ENCODE data around the gene SMYD3. TPM values are rescaled to one million over a fixed set of nuclear protein-coding genes. Genes with fewer than 3 reads are reported as not detected.

Gene SMYD3
- total RNA-seq, 3 donors from 2014 or later (not counting 1 experiment from before 2014, with no cell fraction given) = 43.6 to 48.0 (median 46.1) TPM

- TF ChIP-seq CTCF (IDR thresholded peaks at IDR 0.05) = no peak
- Mint-ChIP-seq H3K4me3 (peak overlapping the region; percentile 78), H3K27ac (peak overlapping the region; percentile 91 to 96), H3K9me3 (no peaks in the 10 kb centered on the region), H3K36me3 (no peaks in the 10 kb centered on the region), H3K4me1 (peaks cover 26% of the 10 kb centered on the region in 2 donors), H3K27me3 (ENCODE audit: low read depth in 2 of 2) (no peaks in the 10 kb centered on the region)
- intact Hi-C loops (cut with micrococcal nuclease) = no loop called here
- Histone ChIP-seq H3K4me1 (ENCODE audit: control insufficient read depth, insufficient read depth, low read length) (peaks cover 26% of the 10 kb centered on the region), H3K27me3 (ENCODE audit: control insufficient read depth, insufficient read depth, low read length) (no peaks in the 10 kb centered on the region), H3K36me3 (ENCODE audit: control insufficient read depth, insufficient read depth, low read length) (no peaks in the 10 kb centered on the region), H3K9me3 (ENCODE audit: control insufficient read depth, insufficient read depth, low read length) (peaks cover 14% of the 10 kb centered on the region), H3K4me3 (ENCODE audit: low read length) (no peak overlapping the region), H3K27ac (ENCODE audit: low read length) (peak overlapping the region; percentile 85)
- DNase-seq (no peak), ATAC-seq (peak; percentile 77 to 92 (median 87))
- WGBS (ENCODE audit: insufficient coverage) = 22% methylated on average over 5 of the region's 5 CpGs
These were observed 20.5 kb upstream of the SMYD3 start for GRCh38 chr1:246527402-246528088.

GRCh38 chr1:246526915-246527314 is 19.8 kb upstream of the SMYD3 start:
- no peaks in the 10 kb centered on the region for H3K27me3 Mint-ChIP-seq (ENCODE audit: low read depth in 2 of 2)
- peaks cover 26% of the 10 kb centered on the region in 2 donors for H3K4me1 Mint-ChIP-seq
- Histone ChIP-seq H3K27ac (ENCODE audit: low read length) (peak overlapping the region; percentile 85), H3K27me3 (ENCODE audit: control insufficient read depth, insufficient read depth, low read length) (no peaks in the 10 kb centered on the region), H3K4me1 (ENCODE audit: control insufficient read depth, insufficient read depth, low read length) (peaks cover 26% of the 10 kb centered on the region), H3K36me3 (ENCODE audit: control insufficient read depth, insufficient read depth, low read length) (no peaks in the 10 kb centered on the region), H3K9me3 (ENCODE audit: control insufficient read depth, insufficient read depth, low read length) (peaks cover 14% of the 10 kb centered on the region), H3K4me3 (ENCODE audit: low read length) (no peak overlapping the region)
- DNase-seq = no peak
- intact Hi-C loops (cut with micrococcal nuclease) = no loop called here
- H3K4me3 Mint-ChIP-seq = peak overlapping the region; percentile 78
- no peaks in the 10 kb centered on the region for H3K36me3 Mint-ChIP-seq
- TF ChIP-seq CTCF (IDR thresholded peaks at IDR 0.05) = no peak
- H3K9me3 Mint-ChIP-seq = no peaks in the 10 kb centered on the region
- peak in 2 of 3 donors; percentile 12 to 33 for ATAC-seq
- WGBS (ENCODE audit: insufficient coverage) = 90% methylated on average over 7 of the region's 7 CpGs
- H3K27ac Mint-ChIP-seq = peak overlapping the region; percentile 91 to 96

GRCh38 chr1:246526380-246526779 is 19.3 kb upstream of the SMYD3 start:
- Histone ChIP-seq H3K27ac (ENCODE audit: low read length) (no peak overlapping the region), H3K36me3 (ENCODE audit: control insufficient read depth, insufficient read depth, low read length) (no peaks in the 10 kb centered on the region), H3K4me3 (ENCODE audit: low read length) (no peak overlapping the region), H3K27me3 (ENCODE audit: control insufficient read depth, insufficient read depth, low read length) (no peaks in the 10 kb centered on the region), H3K9me3 (ENCODE audit: control insufficient read depth, insufficient read depth, low read length) (peaks cover 14% of the 10 kb centered on the region), H3K4me1 (ENCODE audit: control insufficient read depth, insufficient read depth, low read length) (peaks cover 26% of the 10 kb centered on the region)
- H3K36me3 Mint-ChIP-seq = no peaks in the 10 kb centered on the region
- H3K9me3 Mint-ChIP-seq = no peaks in the 10 kb centered on the region
- intact Hi-C loops (cut with micrococcal nuclease) = no loop called here
- 93% methylated on average over 4 of the region's 4 CpGs for WGBS (ENCODE audit: insufficient coverage)
- ATAC-seq = no peak
- peak overlapping the region; percentile 61 for H3K4me3 Mint-ChIP-seq
- H3K27ac Mint-ChIP-seq = peak overlapping the region; percentile 91 to 96
- no peak for TF ChIP-seq CTCF (IDR thresholded peaks at IDR 0.05)
- peaks cover 26% of the 10 kb centered on the region in 2 donors for H3K4me1 Mint-ChIP-seq
- no peaks in the 10 kb centered on the region for H3K27me3 Mint-ChIP-seq (ENCODE audit: low read depth in 2 of 2)
- DNase-seq = no peak

GRCh38 chr1:246519514-246519913 is 12.4 kb upstream of the SMYD3 start:
- peaks cover 27% of the 10 kb centered on the region for H3K9me3 ChIP-seq (ENCODE audit: control insufficient read depth, insufficient read depth, low read length)
- H3K27ac Mint-ChIP-seq = no peak overlapping the region
- ATAC-seq (no peak), DNase-seq (no peak)
- H3K36me3 Mint-ChIP-seq = no peaks in the 10 kb centered on the region
- no peaks in the 10 kb centered on the region for H3K27me3 Mint-ChIP-seq (ENCODE audit: low read depth in 2 of 2)
- no peak overlapping the region for H3K4me3 ChIP-seq (ENCODE audit: low read length)
- no peaks in the 10 kb centered on the region for H3K9me3 Mint-ChIP-seq
- no peaks in the 10 kb centered on the region for H3K4me1 Mint-ChIP-seq
- H3K27ac ChIP-seq (ENCODE audit: low read length) = no peak overlapping the region
- TF ChIP-seq CTCF (IDR thresholded peaks at IDR 0.05) = no peak
- no peaks in the 10 kb centered on the region for H3K36me3 ChIP-seq (ENCODE audit: control insufficient read depth, insufficient read depth, low read length)
- 100% methylated on average over 1 of the region's 1 CpG for WGBS (ENCODE audit: insufficient coverage)
- H3K27me3 ChIP-seq (ENCODE audit: control insufficient read depth, insufficient read depth, low read length) = no peaks in the 10 kb centered on the region
- no peaks in the 10 kb centered on the region for H3K4me1 ChIP-seq (ENCODE audit: control insufficient read depth, insufficient read depth, low read length)
- H3K4me3 Mint-ChIP-seq = no peak overlapping the region
- intact Hi-C loops (cut with micrococcal nuclease) = no loop called here

Data from natural killer cell (primary cell).